ENCODE data around the gene NOTO. TPM values are rescaled to one million over a fixed set of nuclear protein-coding genes. Genes with fewer than 3 reads are reported as not detected.

Gene NOTO
- polyA plus RNA-seq, 2 of the 4 experiments (the other 2 are of a cell fraction) = 0.03 TPM; not detected in 1

DNA sequence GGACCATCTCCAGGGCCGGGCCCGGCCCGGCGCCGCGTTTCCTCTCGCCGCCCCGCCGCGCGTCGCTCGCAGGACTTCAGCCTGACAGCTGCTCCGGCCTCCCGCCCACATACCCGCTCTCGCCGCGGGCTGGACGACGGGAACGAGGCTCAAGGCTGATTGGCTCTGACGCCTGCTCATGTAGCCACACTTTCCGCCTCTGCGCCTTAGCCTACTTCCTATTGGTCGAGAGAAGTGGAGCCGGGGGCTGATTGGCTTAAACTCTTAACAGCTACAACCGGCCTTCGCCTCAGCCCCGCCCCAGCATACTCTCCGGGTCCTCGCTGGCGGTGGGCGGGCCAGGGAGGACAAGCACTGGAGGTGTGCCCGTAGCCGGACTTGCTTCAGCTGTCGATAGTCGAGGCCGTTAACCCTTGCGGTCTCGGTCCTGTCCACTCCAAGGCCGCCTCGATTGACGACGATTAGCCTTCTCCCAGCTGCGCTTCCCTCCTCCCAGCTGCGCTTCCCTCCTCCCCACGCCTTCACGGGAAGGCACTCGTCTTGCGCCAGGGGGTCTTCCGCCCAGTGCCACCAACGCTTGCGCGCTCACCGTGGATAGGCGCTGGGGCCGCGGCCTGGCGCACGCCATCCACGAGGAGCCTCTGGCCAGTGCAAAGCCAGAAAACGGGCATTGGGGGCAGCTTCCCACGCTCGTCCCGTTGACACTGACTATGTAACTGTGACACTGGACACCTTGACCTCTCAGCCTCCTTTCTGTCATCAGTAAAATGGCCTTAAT, 31.0 kb downstream of the NOTO start, which contains the start of gene PRADC1 (continued):
- TF ChIP-seq BCL3 (IDR thresholded peaks at IDR 0.05) (no peak), ZSCAN20 (CRISPR knock-in tag; IDR thresholded peaks at IDR 0.05) (no peak), SREBF2 (IDR thresholded peaks at IDR 0.05) (no peak), FOSB (CRISPR knock-in tag; IDR thresholded peaks at IDR 0.05) (no peak), ESRRA (IDR thresholded peaks at IDR 0.05; ENCODE audit: borderline replicate concordance, low read length) (no peak), NFE2L2 (conservative IDR thresholded peaks at IDR 0.05; ENCODE audit: low read length) (no peak), PHF8 (IDR thresholded peaks at IDR 0.05; ENCODE audit: borderline replicate concordance, low read depth) (no peak; the same call in 1 of the 2 replicates), FOSL2 (IDR thresholded peaks at IDR 0.05) (no peak), FOSL2 (CRISPR knock-in tag; IDR thresholded peaks at IDR 0.05) (no peak), RAD21 (conservative IDR thresholded peaks at IDR 0.05 in 1 of 2, IDR thresholded peaks at IDR 0.05 in 1 of 2) (no peak), RCOR1 (IDR thresholded peaks at IDR 0.05; ENCODE audit: low read depth, low read length) (no peak), MYC (IDR thresholded peaks at IDR 0.05; ENCODE audit: borderline replicate concordance, low read length) (no peak; the same call in 1 of the 2 replicates), RARB (CRISPR knock-in tag; IDR thresholded peaks at IDR 0.05) (no peak), KDM5A (IDR thresholded peaks at IDR 0.05) (no peak), RNF2 (IDR thresholded peaks at IDR 0.05; ENCODE audit: borderline replicate concordance, low read depth) (no peak; the same call in 1 of the 2 replicates), USF2 (IDR thresholded peaks at IDR 0.05) (no peak), KDM1A (IDR thresholded peaks at IDR 0.05; ENCODE audit: low read depth) (no peak), HEYL (CRISPR knock-in tag; IDR thresholded peaks at IDR 0.05) (no peak), EHF (CRISPR knock-in tag; IDR thresholded peaks at IDR 0.05) (no peak), HDAC2 (IDR thresholded peaks at IDR 0.05) (no peak), RFX5 (IDR thresholded peaks at IDR 0.05) (peak; percentile 80; the same call in 1 of the 2 replicates), SMC3 (IDR thresholded peaks at IDR 0.05) (no peak), MAFK (IDR thresholded peaks at IDR 0.05; ENCODE audit: partially characterized antibody) (no peak), HMGXB4 (CRISPR knock-in tag; IDR thresholded peaks at IDR 0.05; ENCODE audit: borderline replicate concordance) (no peak), CBX8 (IDR thresholded peaks at IDR 0.05) (no peak), CBX2 (IDR thresholded peaks at IDR 0.05; ENCODE audit: borderline replicate concordance, low read depth) (no peak), HOXB5 (CRISPR knock-in tag; IDR thresholded peaks at IDR 0.05) (no peak), POLR2AphosphoS2 (conservative IDR thresholded peaks at IDR 0.05; ENCODE audit: low read length) (0 out of 2 replicates have a peak, but pooled peaks have one; percentile 62), CHD2 (IDR thresholded peaks at IDR 0.05; ENCODE audit: low read length, partially characterized antibody) (peak; percentile 21), CHD4 (IDR thresholded peaks at IDR 0.05; ENCODE audit: borderline replicate concordance) (no peak; the same call in 1 of the 2 replicates)
- TF ChIP-seq, protein P1, sequence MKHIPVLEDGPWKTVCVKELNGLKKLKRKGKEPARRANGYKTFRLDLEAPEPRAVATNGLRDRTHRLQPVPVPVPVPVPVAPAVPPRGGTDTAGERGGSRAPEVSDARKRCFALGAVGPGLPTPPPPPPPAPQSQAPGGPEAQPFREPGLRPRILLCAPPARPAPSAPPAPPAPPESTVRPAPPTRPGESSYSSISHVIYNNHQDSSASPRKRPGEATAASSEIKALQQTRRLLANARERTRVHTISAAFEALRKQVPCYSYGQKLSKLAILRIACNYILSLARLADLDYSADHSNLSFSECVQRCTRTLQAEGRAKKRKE (CRISPR knock-in tag; IDR thresholded peaks at IDR 0.05; ENCODE audit: low read depth) = no peak
- TF ChIP-seq, protein P2, sequence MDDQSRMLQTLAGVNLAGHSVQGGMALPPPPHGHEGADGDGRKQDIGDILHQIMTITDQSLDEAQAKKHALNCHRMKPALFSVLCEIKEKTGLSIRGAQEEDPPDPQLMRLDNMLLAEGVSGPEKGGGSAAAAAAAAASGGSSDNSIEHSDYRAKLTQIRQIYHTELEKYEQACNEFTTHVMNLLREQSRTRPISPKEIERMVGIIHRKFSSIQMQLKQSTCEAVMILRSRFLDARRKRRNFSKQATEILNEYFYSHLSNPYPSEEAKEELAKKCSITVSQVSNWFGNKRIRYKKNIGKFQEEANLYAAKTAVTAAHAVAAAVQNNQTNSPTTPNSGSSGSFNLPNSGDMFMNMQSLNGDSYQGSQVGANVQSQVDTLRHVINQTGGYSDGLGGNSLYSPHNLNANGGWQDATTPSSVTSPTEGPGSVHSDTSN (IDR thresholded peaks at IDR 0.05) = peak; percentile 91
- TF ChIP-seq, protein P3, sequence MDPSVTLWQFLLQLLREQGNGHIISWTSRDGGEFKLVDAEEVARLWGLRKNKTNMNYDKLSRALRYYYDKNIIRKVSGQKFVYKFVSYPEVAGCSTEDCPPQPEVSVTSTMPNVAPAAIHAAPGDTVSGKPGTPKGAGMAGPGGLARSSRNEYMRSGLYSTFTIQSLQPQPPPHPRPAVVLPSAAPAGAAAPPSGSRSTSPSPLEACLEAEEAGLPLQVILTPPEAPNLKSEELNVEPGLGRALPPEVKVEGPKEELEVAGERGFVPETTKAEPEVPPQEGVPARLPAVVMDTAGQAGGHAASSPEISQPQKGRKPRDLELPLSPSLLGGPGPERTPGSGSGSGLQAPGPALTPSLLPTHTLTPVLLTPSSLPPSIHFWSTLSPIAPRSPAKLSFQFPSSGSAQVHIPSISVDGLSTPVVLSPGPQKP (IDR thresholded peaks at IDR 0.05; ENCODE audit: low read depth, low read length) = no peak
- TF ChIP-seq, protein P4, sequence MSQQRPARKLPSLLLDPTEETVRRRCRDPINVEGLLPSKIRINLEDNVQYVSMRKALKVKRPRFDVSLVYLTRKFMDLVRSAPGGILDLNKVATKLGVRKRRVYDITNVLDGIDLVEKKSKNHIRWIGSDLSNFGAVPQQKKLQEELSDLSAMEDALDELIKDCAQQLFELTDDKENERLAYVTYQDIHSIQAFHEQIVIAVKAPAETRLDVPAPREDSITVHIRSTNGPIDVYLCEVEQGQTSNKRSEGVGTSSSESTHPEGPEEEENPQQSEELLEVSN (IDR thresholded peaks at IDR 0.05; ENCODE audit: borderline replicate concordance, low read depth) = peak; percentile 80

All from A549 (cell line).